ENCODE measurements around the gene KCNQ1OT1.

- TF ChIP-seq CTCF (IDR thresholded peaks at IDR 0.05) (no peak), POLR2A (IDR thresholded peaks at IDR 0.05) (no peak), EP300 (IDR thresholded peaks at IDR 0.05) (no peak), POLR2AphosphoS5 (IDR thresholded peaks at IDR 0.05) (no peak)
These were observed 23.2 kb upstream of the KCNQ1OT1 start for GRCh38 chr11:2722955-2723354.
